ENCODE results near the gene CTDSPL. TPM values are rescaled to one million over a fixed set of nuclear protein-coding genes. Genes with fewer than 3 reads are reported as not detected.

Gene CTDSPL
- total RNA-seq, 1 experiment from 2014 or later: 14.0 TPM

DNA sequence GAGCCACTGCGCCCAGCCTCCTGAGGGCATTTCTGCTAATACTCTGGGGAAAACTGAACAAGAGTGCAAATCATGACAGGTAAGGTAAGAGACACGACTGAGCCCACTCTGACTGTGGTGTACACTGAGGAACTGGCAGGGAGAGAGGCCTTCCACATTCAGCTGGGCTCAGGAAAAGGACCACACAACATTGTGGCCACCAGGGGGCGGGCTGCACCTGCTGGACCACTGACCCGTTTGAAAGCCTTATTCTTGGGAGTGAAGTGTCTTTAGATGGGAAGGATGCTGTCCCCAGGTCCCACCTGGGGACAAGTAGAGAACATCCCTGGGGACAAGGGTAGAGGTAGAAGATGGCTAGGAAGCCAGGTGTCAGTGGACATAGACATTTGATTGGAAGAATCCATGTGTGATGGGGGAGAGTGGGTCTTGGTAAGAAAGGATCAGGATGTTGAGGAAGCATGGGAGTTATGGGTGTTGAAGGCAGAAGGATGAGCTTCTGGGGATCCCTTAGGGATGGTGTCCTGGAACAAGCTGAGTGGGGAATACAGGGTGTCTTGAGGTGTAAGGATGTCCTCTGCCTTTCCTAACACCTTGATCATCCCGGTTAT is 6.2 kb upstream of the CTDSPL start:
- Histone ChIP-seq H3K4me1 (ENCODE audit: insufficient read depth, low read length, poor library complexity, severe bottlenecking) (peaks cover 4% of the 10 kb centered on the region), H3K27me3 (replicated peaks; ENCODE audit: insufficient read depth, low read depth, low read length, poor library complexity) (no peaks in the 10 kb centered on the region), H3K9me3 (ENCODE audit: low read depth, low read length, poor library complexity, severe bottlenecking) (no peaks in the 10 kb centered on the region), H3K4me3 (ENCODE audit: low read depth, low read length, poor library complexity, severe bottlenecking) (no peak overlapping the region), H3K36me3 (ENCODE audit: insufficient read depth, low read length, poor library complexity, severe bottlenecking) (no peaks in the 10 kb centered on the region), H3K27ac (ENCODE audit: low read depth, low read length, poor library complexity, severe bottlenecking) (no peak overlapping the region)
- peak; percentile 57 for DNase-seq (ENCODE audit: low spot score)
- ChIA-PET CTCF (interaction anchor here (0.6 to 3.4 kb wide), 5 partner anchors 112 to 1146 kb away, joined by 3 to 14 read pairs (median 4); no protein-coding TSS in a partner anchor), POLR2A (ENCODE audit: low non-redundant PET) (no interaction called here)
- BruUV-seq (replicated peaks): no TSS peak
- TF ChIP-seq EZH2 (IDR thresholded peaks at IDR 0.05; ENCODE audit: borderline replicate concordance, low read depth, low read length, poor library complexity, severe bottlenecking): no peak
- TF ChIP-seq, protein P1, sequence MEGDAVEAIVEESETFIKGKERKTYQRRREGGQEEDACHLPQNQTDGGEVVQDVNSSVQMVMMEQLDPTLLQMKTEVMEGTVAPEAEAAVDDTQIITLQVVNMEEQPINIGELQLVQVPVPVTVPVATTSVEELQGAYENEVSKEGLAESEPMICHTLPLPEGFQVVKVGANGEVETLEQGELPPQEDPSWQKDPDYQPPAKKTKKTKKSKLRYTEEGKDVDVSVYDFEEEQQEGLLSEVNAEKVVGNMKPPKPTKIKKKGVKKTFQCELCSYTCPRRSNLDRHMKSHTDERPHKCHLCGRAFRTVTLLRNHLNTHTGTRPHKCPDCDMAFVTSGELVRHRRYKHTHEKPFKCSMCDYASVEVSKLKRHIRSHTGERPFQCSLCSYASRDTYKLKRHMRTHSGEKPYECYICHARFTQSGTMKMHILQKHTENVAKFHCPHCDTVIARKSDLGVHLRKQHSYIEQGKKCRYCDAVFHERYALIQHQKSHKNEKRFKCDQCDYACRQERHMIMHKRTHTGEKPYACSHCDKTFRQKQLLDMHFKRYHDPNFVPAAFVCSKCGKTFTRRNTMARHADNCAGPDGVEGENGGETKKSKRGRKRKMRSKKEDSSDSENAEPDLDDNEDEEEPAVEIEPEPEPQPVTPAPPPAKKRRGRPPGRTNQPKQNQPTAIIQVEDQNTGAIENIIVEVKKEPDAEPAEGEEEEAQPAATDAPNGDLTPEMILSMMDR (conservative IDR thresholded peaks at IDR 0.05; ENCODE audit: low read depth, low read length): peak; percentile 73
- intact Hi-C loops (cut with micrococcal nuclease; ENCODE audit: unreplicated experiment): loop anchor here (1.0 kb wide), 2 partner anchors 112 to 119 kb away; no protein-coding TSS in a partner anchor

- POLR2A ChIA-PET (ENCODE audit: low non-redundant PET): no interaction called here
Observed at GRCh38 chr3:37856381-37856780, 5.3 kb upstream of the CTDSPL start.

DNA sequence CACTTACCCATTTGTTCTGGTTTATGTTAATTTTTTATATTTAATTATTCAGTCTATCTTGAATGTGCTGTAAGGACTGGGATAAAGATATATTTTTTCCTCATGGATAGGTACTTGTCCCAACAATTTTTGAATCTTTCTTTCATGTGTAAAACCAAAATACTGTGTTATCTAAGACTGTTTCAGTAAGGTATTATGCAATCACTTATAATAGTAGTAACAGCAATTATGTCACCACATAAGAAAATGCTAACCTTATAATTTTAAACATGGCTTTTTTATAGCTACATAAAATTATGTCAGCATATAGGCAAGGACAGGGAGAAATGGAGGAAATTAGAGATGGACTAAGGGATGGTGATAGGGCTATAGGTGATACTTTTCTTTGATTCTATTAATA is 2.9 kb upstream of the CTDSPL start:
- no peaks in the 10 kb centered on the region for H3K27me3 ChIP-seq (replicated peaks; ENCODE audit: insufficient read depth, low read depth, low read length, poor library complexity)
- H3K9me3 ChIP-seq (ENCODE audit: low read depth, low read length, poor library complexity, severe bottlenecking): no peaks in the 10 kb centered on the region
- no TSS peak for BruUV-seq (replicated peaks)
- TF ChIP-seq, protein P1 (conservative IDR thresholded peaks at IDR 0.05; ENCODE audit: low read depth, low read length): no peak
- no peak for TF ChIP-seq EZH2 (IDR thresholded peaks at IDR 0.05; ENCODE audit: borderline replicate concordance, low read depth, low read length, poor library complexity, severe bottlenecking)
- DNase-seq (ENCODE audit: low spot score): no peak
- ChIA-PET POLR2A (ENCODE audit: low non-redundant PET) (no interaction called here), CTCF (no interaction called here)
- no peaks in the 10 kb centered on the region for H3K36me3 ChIP-seq (ENCODE audit: insufficient read depth, low read length, poor library complexity, severe bottlenecking)
- H3K4me1 ChIP-seq (ENCODE audit: insufficient read depth, low read length, poor library complexity, severe bottlenecking): peaks cover 4% of the 10 kb centered on the region
- H3K27ac ChIP-seq (ENCODE audit: low read depth, low read length, poor library complexity, severe bottlenecking): no peak overlapping the region
- intact Hi-C loops (cut with micrococcal nuclease; ENCODE audit: unreplicated experiment): no loop called here
- no peak overlapping the region for H3K4me3 ChIP-seq (ENCODE audit: low read depth, low read length, poor library complexity, severe bottlenecking)

More at GRCh38 chr3:37856381-37856780, 5.3 kb upstream of the CTDSPL start:
- no peak for TF ChIP-seq EZH2 (IDR thresholded peaks at IDR 0.05; ENCODE audit: borderline replicate concordance, low read depth, low read length, poor library complexity, severe bottlenecking)
- no peak for DNase-seq (ENCODE audit: low spot score)
- intact Hi-C loops (cut with micrococcal nuclease; ENCODE audit: unreplicated experiment): no loop called here
- no peaks in the 10 kb centered on the region for H3K9me3 ChIP-seq (ENCODE audit: low read depth, low read length, poor library complexity, severe bottlenecking)
- no peaks in the 10 kb centered on the region for H3K27me3 ChIP-seq (replicated peaks; ENCODE audit: insufficient read depth, low read depth, low read length, poor library complexity)
- no peak overlapping the region for H3K27ac ChIP-seq (ENCODE audit: low read depth, low read length, poor library complexity, severe bottlenecking)
- CTCF ChIA-PET: interaction anchor here (0.6 to 3.4 kb wide), 3 partner anchors 111 to 1145 kb away, joined by 4 to 14 read pairs (median 8); no protein-coding TSS in a partner anchor
- no TSS peak for BruUV-seq (replicated peaks)
- H3K36me3 ChIP-seq (ENCODE audit: insufficient read depth, low read length, poor library complexity, severe bottlenecking): no peaks in the 10 kb centered on the region
- no peak overlapping the region for H3K4me3 ChIP-seq (ENCODE audit: low read depth, low read length, poor library complexity, severe bottlenecking)
- H3K4me1 ChIP-seq (ENCODE audit: insufficient read depth, low read length, poor library complexity, severe bottlenecking): peaks cover 4% of the 10 kb centered on the region

GRCh38 chr3:37859354-37859753 is 2.3 kb upstream of the CTDSPL start:
- H3K36me3 ChIP-seq (ENCODE audit: insufficient read depth, low read length, poor library complexity, severe bottlenecking): no peaks in the 10 kb centered on the region
- H3K9me3 ChIP-seq (ENCODE audit: low read depth, low read length, poor library complexity, severe bottlenecking): no peaks in the 10 kb centered on the region
- TF ChIP-seq, protein P1 (conservative IDR thresholded peaks at IDR 0.05; ENCODE audit: low read depth, low read length): no peak
- no peak for TF ChIP-seq EZH2 (IDR thresholded peaks at IDR 0.05; ENCODE audit: borderline replicate concordance, low read depth, low read length, poor library complexity, severe bottlenecking)
- H3K4me1 ChIP-seq (ENCODE audit: insufficient read depth, low read length, poor library complexity, severe bottlenecking): peaks cover 4% of the 10 kb centered on the region
- no peak overlapping the region for H3K4me3 ChIP-seq (ENCODE audit: low read depth, low read length, poor library complexity, severe bottlenecking)
- intact Hi-C loops (cut with micrococcal nuclease; ENCODE audit: unreplicated experiment): no loop called here
- no peak for DNase-seq (ENCODE audit: low spot score)
- H3K27ac ChIP-seq (ENCODE audit: low read depth, low read length, poor library complexity, severe bottlenecking): no peak overlapping the region
- ChIA-PET POLR2A (ENCODE audit: low non-redundant PET) (no interaction called here), CTCF (no interaction called here)
- H3K27me3 ChIP-seq (replicated peaks; ENCODE audit: insufficient read depth, low read depth, low read length, poor library complexity): no peaks in the 10 kb centered on the region
- no TSS peak for BruUV-seq (replicated peaks)

All from A673 (cell line).